NT2/D1 (cell line): ENCODE measurements around the gene FZD10.

Source experiments
- SUZ12 ChIP-seq: IDR thresholded peaks from 2 replicates; pipeline ENCODE4 v1.6.1; 2011; ENCODE audit not compliant: insufficient read length, insufficient read depth; ENCODE audit errors: extremely low read depth
- ZNF274 ChIP-seq: IDR thresholded peaks from 2 replicates; pipeline ENCODE4 v1.6.1; 2011; ENCODE audit warnings: mild to moderate bottlenecking, low read depth, low read length

GRCh38 chr12:130126023-130126432 is 36.2 kb upstream of the FZD10 start:
- TF ChIP-seq ZNF274, result no peak
- no peak for TF ChIP-seq SUZ12
